GM21390 (cell line): ENCODE data around the gene HOXB2.

Source experiments
- ATAC-seq: cut with Tn5 transposase; IDR thresholded peaks from one replicate; pipeline ENCODE4 v1.9.1; 2021; ENCODE audit not compliant: unreplicated experiment

Gene HOXB2

DNA sequence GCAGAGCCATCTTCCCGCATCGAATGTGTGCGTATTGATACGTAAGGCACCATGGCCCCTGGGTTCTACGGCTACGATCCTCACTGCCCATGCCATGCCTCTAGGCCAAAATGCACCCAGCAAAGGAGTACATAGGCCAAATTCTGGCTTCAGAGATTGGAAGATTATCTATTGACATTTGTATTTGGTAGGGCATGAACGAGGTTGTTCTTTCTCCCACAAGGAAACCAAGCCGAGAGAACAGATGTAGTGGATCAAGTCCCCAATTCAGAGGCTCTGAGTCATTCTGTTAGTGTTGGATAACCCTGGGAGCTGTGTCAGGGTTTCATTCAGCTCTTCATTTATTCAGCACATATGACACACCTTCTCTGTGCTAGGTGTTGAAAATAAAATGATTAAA lies 50.6 kb downstream of the HOXB2 start:
- no peak for ATAC-seq
